Smooth muscle cell (in vitro differentiated cells): ENCODE measurements around the gene EYA2. TPM values are rescaled to one million over a fixed set of nuclear protein-coding genes. Genes with fewer than 3 reads are reported as not detected.

ENCODE experiments used
- DNase-seq: peaks from one replicate; lab custom pipeline; 2025; ENCODE audit not compliant: unreplicated experiment; lab: John Stamatoyannopoulos, UW
- H2AFZ ChIP-seq: fragments of 200-600 bp; sonication (generic); 2 replicates; pipeline ENCODE4 v1.6.0; 2016; ENCODE audit warnings: antibody characterized with exemption, low read depth, mild to moderate bottlenecking
- H3F3A ChIP-seq: fragments of 200-600 bp; sonication (generic); 2 replicates; pipeline ENCODE4 v1.6.0; 2017; ENCODE audit warnings: antibody characterized with exemption, low read depth
- H3K27ac ChIP-seq: fragments of 200-600 bp; sonication (generic); 2 replicates; pipeline ENCODE4 v1.5.1; 2016; ENCODE audit warnings: low read depth, mild to moderate bottlenecking
- H3K27me3 ChIP-seq: fragments of 200-600 bp; sonication (generic); 2 replicates; pipeline ENCODE4 v1.6.1; 2016; ENCODE audit warnings: low read depth, mild to moderate bottlenecking
- H3K36me3 ChIP-seq: fragments of 200-600 bp; sonication (generic); 2 replicates; pipeline ENCODE4 v1.5.1; 2016; ENCODE audit warnings: low read depth
- H3K4me1 ChIP-seq: fragments of 200-600 bp; sonication (generic); 2 replicates; pipeline ENCODE4 v1.5.1; 2016; ENCODE audit warnings: low read depth
- H3K4me2 ChIP-seq: fragments of 200-600 bp; sonication (generic); 2 replicates; pipeline ENCODE4 v1.6.0; 2016; ENCODE audit warnings: mild to moderate bottlenecking
- H3K4me3 ChIP-seq: fragments of 200-600 bp; sonication (generic); 2 replicates; pipeline ENCODE4 v1.5.1; 2016; ENCODE audit warnings: mild to moderate bottlenecking
- H3K79me2 ChIP-seq: fragments of 200-600 bp; sonication (generic); 2 replicates; pipeline ENCODE4 v1.6.0; 2016; ENCODE audit warnings: low read depth, mild to moderate bottlenecking
- H3K9ac ChIP-seq: fragments of 200-600 bp; sonication (generic); 2 replicates; pipeline ENCODE4 v1.6.0; 2016; ENCODE audit warnings: low read depth
- H3K9me3 ChIP-seq: fragments of 200-600 bp; sonication (generic); replicated peaks from 2 replicates; pipeline ENCODE4 v1.5.1; 2016; ENCODE audit warnings: low read depth
- H4K20me1 ChIP-seq: fragments of 200-600 bp; sonication (generic); 2 replicates; pipeline ENCODE4 v1.6.0; 2016; ENCODE audit warnings: low read depth
- CTCF ChIP-seq: fragments of 200-600 bp; sonication (generic); IDR thresholded peaks from 2 replicates; pipeline ENCODE4 v1.5.1; 2017; ENCODE audit warnings: borderline replicate concordance, mild to moderate bottlenecking, antibody characterized with exemption; ENCODE audit not compliant: insufficient read depth, poor library complexity, severe bottlenecking
- WGBS: methylation state at CpG from one replicate; pipeline ENCODE4 v1.1.7; 2016; ENCODE audit warnings: low lambda C conversion rate; 5-methylcytosine and 5-hydroxymethylcytosine counted together
- polyA plus RNA-seq: library from polyadenylated mRNA; unstranded; fragments of >200 nt; fragmentation: Nextera tagmentation; extraction: Ambion mirVana; gene quantifications from 2 replicates; pipeline ENCODE4 v1.2.1, GENCODE V29; 2016
- total RNA-seq: library from RNA; depleted of rRNA; stranded (reverse); fragments of >200 nt; gene quantifications from 2 replicates; pipeline ENCODE4 v1.2.3, GENCODE V29; 2014

The EYA2 gene
- total and polyA plus RNA-seq, 2 experiments from 2014 or later, result 0.98 to 1.3 TPM

GRCh38 chr20:46975976-46976375, 81.3 kb downstream of the EYA2 start:
- TF ChIP-seq CTCF, result no peak
- H3K27me3 ChIP-seq, result peaks cover 4% of the 10 kb centered on the region
- H3K9ac ChIP-seq, result no peak overlapping the region
- no peak overlapping the region for H3K4me2 ChIP-seq
- H3K79me2 ChIP-seq, result no peaks in the 10 kb centered on the region
- H2AFZ ChIP-seq, result no peak overlapping the region
- H3K9me3 ChIP-seq, result no peaks in the 10 kb centered on the region
- no peak for DNase-seq
- WGBS, result 98% methylated on average over 6 of the region's 6 CpGs
- no peaks in the 10 kb centered on the region for H3K36me3 ChIP-seq
- peaks cover 10% of the 10 kb centered on the region for H3K4me1 ChIP-seq
- H3K4me3 ChIP-seq, result no peak overlapping the region
- no peak overlapping the region for H3K27ac ChIP-seq
- H4K20me1 ChIP-seq, result no peaks in the 10 kb centered on the region
- H3F3A ChIP-seq, result no peaks in the 10 kb centered on the region

- no peak for DNase-seq
- Histone ChIP-seq H3K4me3 (no peak overlapping the region), H3K36me3 (no peaks in the 10 kb centered on the region), H3K4me1 (peaks cover 10% of the 10 kb centered on the region), H3K9me3 (no peaks in the 10 kb centered on the region), H3K79me2 (no peaks in the 10 kb centered on the region), H4K20me1 (no peaks in the 10 kb centered on the region), H3K27me3 (peaks cover 4% of the 10 kb centered on the region), H3K27ac (no peak overlapping the region), H3F3A (no peaks in the 10 kb centered on the region), H3K9ac (no peak overlapping the region), H2AFZ (no peak overlapping the region), H3K4me2 (no peak overlapping the region)
- TF ChIP-seq CTCF, result no peak
These were observed 82.6 kb downstream of the EYA2 start for GRCh38 chr20:46977204-46977603.

- 94% methylated on average over 13 of the region's 13 CpGs for WGBS
- H3K79me2 ChIP-seq, result no peaks in the 10 kb centered on the region
- no peaks in the 10 kb centered on the region for H3K36me3 ChIP-seq
- TF ChIP-seq CTCF, result no peak
- H3K27me3 ChIP-seq, result no peaks in the 10 kb centered on the region
- no peaks in the 10 kb centered on the region for H3K9me3 ChIP-seq
- no peak for DNase-seq
- peaks cover 10% of the 10 kb centered on the region for H3K4me1 ChIP-seq
- H2AFZ ChIP-seq, result no peak overlapping the region
- H3K9ac ChIP-seq, result no peak overlapping the region
- no peaks in the 10 kb centered on the region for H4K20me1 ChIP-seq
- no peak overlapping the region for H3K4me3 ChIP-seq
- no peak overlapping the region for H3K4me2 ChIP-seq
- no peaks in the 10 kb centered on the region for H3F3A ChIP-seq
- no peak overlapping the region for H3K27ac ChIP-seq
These were observed 83.4 kb downstream of the EYA2 start for GRCh38 chr20:46977909-46978588.

GRCh38 chr20:46978951-46979491, 84.4 kb downstream of the EYA2 start:
- Histone ChIP-seq H3K4me1 (peaks cover 10% of the 10 kb centered on the region), H3K9me3 (no peaks in the 10 kb centered on the region), H2AFZ (no peak overlapping the region), H3K9ac (no peak overlapping the region), H4K20me1 (no peaks in the 10 kb centered on the region), H3K4me2 (no peak overlapping the region), H3K27ac (peak overlapping the region; percentile 40), H3K27me3 (no peaks in the 10 kb centered on the region), H3K4me3 (no peak overlapping the region), H3K36me3 (no peaks in the 10 kb centered on the region), H3K79me2 (no peaks in the 10 kb centered on the region), H3F3A (no peaks in the 10 kb centered on the region)
- WGBS, result 77% methylated on average over 9 of the region's 9 CpGs
- no peak for DNase-seq
- TF ChIP-seq CTCF, result no peak
